DMS53 treated with DMSO at 0.1 percent for 48 hours (cell line): ENCODE measurements around the gene GRAP.
"Not testable (repeated sequence)": the region's sequence is repeated elsewhere in the genome, so short reads cannot be mapped to it uniquely, and the experiment has no call there.

Source experiments
- DNase-seq: peaks from one replicate; lab custom pipeline; 2025; ENCODE audit not compliant: unreplicated experiment; lab: John Stamatoyannopoulos, UW

GRAP gene

GRCh38 chr17:19046782-19047375 lies at the start of gene GRAP:
Gene GRAP (minus strand): TSS chr17:19046957. CDS start chr17:19046926, 31 bp downstream.
- DNase-seq = not testable (repeated sequence)

GRCh38 chr17:19093684-19094438 lies 47.1 kb upstream of the GRAP start:
- DNase-seq = not testable (repeated sequence)

GRCh38 chr17:19092737-19093683 lies 46.3 kb upstream of the GRAP start:
- DNase-seq = not testable (repeated sequence)

- not testable (repeated sequence) for DNase-seq
Observed at GRCh38 chr17:19090058-19090772, 43.5 kb upstream of the GRAP start.

GRCh38 chr17:19088804-19089685 lies 42.3 kb upstream of the GRAP start:
- not testable (repeated sequence) for DNase-seq

GRCh38 chr17:19077386-19077785 lies 30.6 kb upstream of the GRAP start:
- DNase-seq = not testable (repeated sequence)

- not testable (repeated sequence) for DNase-seq
Observed at GRCh38 chr17:19076398-19077192, 29.8 kb upstream of the GRAP start.

- DNase-seq = not testable (repeated sequence)
Observed at GRCh38 chr17:19070318-19071168, 23.8 kb upstream of the GRAP start.

- not testable (repeated sequence) for DNase-seq
Observed at GRCh38 chr17:19064378-19064777, 17.6 kb upstream of the GRAP start.

GRCh38 chr17:19063326-19063956 lies 16.7 kb upstream of the GRAP start:
- DNase-seq = not testable (repeated sequence)

GRCh38 chr17:19062718-19063325 lies 16.1 kb upstream of the GRAP start:
- not testable (repeated sequence) for DNase-seq

- not testable (repeated sequence) for DNase-seq
Observed at GRCh38 chr17:19062009-19062717, 15.4 kb upstream of the GRAP start.

- DNase-seq = not testable (repeated sequence)
Observed at GRCh38 chr17:19055447-19055846, 8.7 kb upstream of the GRAP start.

- not testable (repeated sequence) for DNase-seq
Observed at GRCh38 chr17:19048826-19049225, 2.1 kb upstream of the GRAP start.

GRCh38 chr17:19047510-19047909 lies 753 bp upstream of the GRAP start:
- not testable (repeated sequence) for DNase-seq

- DNase-seq = not testable (repeated sequence)
Observed at GRCh38 chr17:19044643-19045042, 2.1 kb downstream of the GRAP start.
